Endothelial cell of umbilical vein (primary cell): Measurements from ENCODE around the gene GPR37L1.

ENCODE experiments used
- EZH2 ChIP-seq: IDR thresholded peaks from 2 replicates; pipeline ENCODE4 v1.6.1; 2012; ENCODE audit warnings: borderline replicate concordance, low read depth, mild to moderate bottlenecking, moderate library complexity, low read length, inconsistent platforms; ENCODE audit not compliant: severe bottlenecking
- JUN ChIP-seq: IDR thresholded peaks from 2 replicates; pipeline ENCODE4 v1.6.1; 2011; ENCODE audit warnings: borderline replicate concordance, low read depth; ENCODE audit not compliant: insufficient read length, insufficient read depth
- POLR2A ChIP-seq: IDR thresholded peaks from 2 replicates; pipeline ENCODE4 v1.6.1; 2012; ENCODE audit warnings: low read depth, mild to moderate bottlenecking, control low read depth, low read length
- POLR2AphosphoS5 ChIP-seq: IDR thresholded peaks from 2 replicates; pipeline ENCODE4 v1.6.1; 2012; ENCODE audit warnings: low read depth, mild to moderate bottlenecking, control low read depth, low read length, moderate library complexity; ENCODE audit not compliant: insufficient read depth
- TF ChIP-seq, protein P1 (sequence below), 2 donors: IDR thresholded peaks; 1 replicate in 1 of 2; 2 replicates in 1 of 2; pipeline ENCODE4 v1.5.1; 2011; ENCODE audit warnings: low read length in 2 of 2, mild to moderate bottlenecking in 2 of 2, moderate library complexity in 2 of 2, control low read depth in 1 of 2, inconsistent platforms in 1 of 2, low read depth in 1 of 2; ENCODE audit not compliant: insufficient read depth in 1 of 2; ENCODE audit errors: extremely low read depth in 1 of 2
- TF ChIP-seq, protein P2 (sequence below): IDR thresholded peaks from 2 replicates; pipeline ENCODE4 v1.6.1; 2011; ENCODE audit not compliant: insufficient read depth, insufficient read length

DNA sequence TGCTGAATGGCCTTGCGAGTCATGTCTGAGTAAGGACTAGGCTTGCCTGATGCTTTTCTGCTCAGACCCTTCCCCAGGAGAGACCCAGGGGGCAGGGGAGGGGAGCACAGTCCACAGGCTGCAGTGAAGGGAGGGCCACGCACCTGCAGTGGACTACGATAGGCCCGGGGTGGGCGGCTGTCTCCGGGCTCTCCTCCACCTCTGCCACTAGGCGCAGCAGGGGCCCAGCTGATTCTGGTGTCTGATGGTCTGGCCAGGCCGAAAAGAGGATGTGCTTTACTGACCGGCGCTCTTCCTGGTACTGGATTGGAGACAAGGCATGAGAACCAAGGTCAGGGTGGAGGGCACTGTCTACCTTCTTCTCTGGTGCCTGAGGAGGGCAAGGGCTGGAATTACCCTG lies 29.7 kb downstream of the GPR37L1 start:
- TF ChIP-seq JUN (no peak), EZH2 (no peak), POLR2A (no peak), POLR2AphosphoS5 (no peak)
- TF ChIP-seq, protein P1, sequence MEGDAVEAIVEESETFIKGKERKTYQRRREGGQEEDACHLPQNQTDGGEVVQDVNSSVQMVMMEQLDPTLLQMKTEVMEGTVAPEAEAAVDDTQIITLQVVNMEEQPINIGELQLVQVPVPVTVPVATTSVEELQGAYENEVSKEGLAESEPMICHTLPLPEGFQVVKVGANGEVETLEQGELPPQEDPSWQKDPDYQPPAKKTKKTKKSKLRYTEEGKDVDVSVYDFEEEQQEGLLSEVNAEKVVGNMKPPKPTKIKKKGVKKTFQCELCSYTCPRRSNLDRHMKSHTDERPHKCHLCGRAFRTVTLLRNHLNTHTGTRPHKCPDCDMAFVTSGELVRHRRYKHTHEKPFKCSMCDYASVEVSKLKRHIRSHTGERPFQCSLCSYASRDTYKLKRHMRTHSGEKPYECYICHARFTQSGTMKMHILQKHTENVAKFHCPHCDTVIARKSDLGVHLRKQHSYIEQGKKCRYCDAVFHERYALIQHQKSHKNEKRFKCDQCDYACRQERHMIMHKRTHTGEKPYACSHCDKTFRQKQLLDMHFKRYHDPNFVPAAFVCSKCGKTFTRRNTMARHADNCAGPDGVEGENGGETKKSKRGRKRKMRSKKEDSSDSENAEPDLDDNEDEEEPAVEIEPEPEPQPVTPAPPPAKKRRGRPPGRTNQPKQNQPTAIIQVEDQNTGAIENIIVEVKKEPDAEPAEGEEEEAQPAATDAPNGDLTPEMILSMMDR (IDR thresholded peaks at IDR 0.05; ENCODE audit: extremely low read depth in 1 of 2, insufficient read depth in 1 of 2, low read depth in 1 of 2, low read length in 2 of 2), result no peak
- TF ChIP-seq, protein P2, sequence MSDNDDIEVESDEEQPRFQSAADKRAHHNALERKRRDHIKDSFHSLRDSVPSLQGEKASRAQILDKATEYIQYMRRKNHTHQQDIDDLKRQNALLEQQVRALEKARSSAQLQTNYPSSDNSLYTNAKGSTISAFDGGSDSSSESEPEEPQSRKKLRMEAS, result no peak
